ENCODE data around the gene TBC1D2B. TPM values are rescaled to one million over a fixed set of nuclear protein-coding genes. Genes with fewer than 3 reads are reported as not detected.
"Not testable (repeated sequence)": the region's sequence is repeated elsewhere in the genome, so short reads cannot be mapped to it uniquely, and the experiment has no call there.

Gene TBC1D2B
- total RNA-seq, 1 experiment from 2014 or later: 18.3 TPM

- no peak for TF ChIP-seq IRF1 (CRISPR knock-in tag; IDR thresholded peaks at IDR 0.05)
These were observed 102.8 kb downstream of the TBC1D2B start (continued) for GRCh38 chr15:77974416-77975331.

GRCh38 chr15:77974098-77974414 lies 103.5 kb downstream of the TBC1D2B start:
- ATAC-seq (no peak), DNase-seq (ENCODE audit: low spot score) (no peak)
- Mint-ChIP-seq H3K27ac (no peak overlapping the region), H3K9me3 (peaks cover 2% of the 10 kb centered on the region; the same call in 1 of the 2 replicates), H3K36me3 (no peaks in the 10 kb centered on the region), H3K4me1 (no peaks in the 10 kb centered on the region), H3K27me3 (ENCODE audit: low read depth) (peaks cover 3% of the 10 kb centered on the region; the same call in 1 of the 2 replicates), H3K4me3 (no peak overlapping the region)
- TF ChIP-seq SMAD4 (CRISPR knock-in tag; IDR thresholded peaks at IDR 0.05): no peak
- no peak for TF ChIP-seq HMGA2 (CRISPR knock-in tag; IDR thresholded peaks at IDR 0.05)
- no peak for TF ChIP-seq IRF1 (CRISPR knock-in tag; IDR thresholded peaks at IDR 0.05)
- no peak for TF ChIP-seq PRRX2 (CRISPR knock-in tag; IDR thresholded peaks at IDR 0.05)
- TF ChIP-seq JUN (CRISPR knock-in tag; IDR thresholded peaks at IDR 0.05): no peak
- no peak for TF ChIP-seq ERG (CRISPR knock-in tag; IDR thresholded peaks at IDR 0.05)
- TF ChIP-seq E2F5 (CRISPR knock-in tag; IDR thresholded peaks at IDR 0.05): no peak
- no peak for TF ChIP-seq TEAD1 (CRISPR knock-in tag; IDR thresholded peaks at IDR 0.05)
- no peak for TF ChIP-seq RELA (CRISPR knock-in tag; IDR thresholded peaks at IDR 0.05; ENCODE audit: borderline replicate concordance)
- no peak for TF ChIP-seq PRDM15 (CRISPR knock-in tag; IDR thresholded peaks at IDR 0.05)
- no peak for TF ChIP-seq SMAD3 (CRISPR knock-in tag; IDR thresholded peaks at IDR 0.05; ENCODE audit: borderline replicate concordance)
- no peak for TF ChIP-seq EMX1 (CRISPR knock-in tag; IDR thresholded peaks at IDR 0.05)
- TF ChIP-seq NFE2L1 (CRISPR knock-in tag; IDR thresholded peaks at IDR 0.05): no peak
- no peak for TF ChIP-seq NR1H2 (CRISPR knock-in tag; IDR thresholded peaks at IDR 0.05)
- ChIA-PET POLR2A (no interaction called here), CTCF (no interaction called here)

GRCh38 chr15:77973273-77974097 lies 104.0 kb downstream of the TBC1D2B start:
- not testable (repeated sequence) for DNase-seq (ENCODE audit: low spot score); ATAC-seq

GRCh38 chr15:77972706-77973105 lies 104.8 kb downstream of the TBC1D2B start:
- H3K27me3 Mint-ChIP-seq (ENCODE audit: low read depth); H3K9me3 Mint-ChIP-seq; H3K4me3 Mint-ChIP-seq; H3K27ac Mint-ChIP-seq; DNase-seq (ENCODE audit: low spot score); H3K4me1 Mint-ChIP-seq; CTCF ChIA-PET; H3K36me3 Mint-ChIP-seq; ATAC-seq; POLR2A ChIA-PET: not testable (repeated sequence)

More at GRCh38 chr15:77973273-77974097, 104.0 kb downstream of the TBC1D2B start:
- H3K27me3 Mint-ChIP-seq (ENCODE audit: low read depth); H3K4me3 Mint-ChIP-seq; H3K27ac Mint-ChIP-seq; H3K36me3 Mint-ChIP-seq; H3K9me3 Mint-ChIP-seq; H3K4me1 Mint-ChIP-seq; POLR2A ChIA-PET; CTCF ChIA-PET: not testable (repeated sequence)

- H3K27ac Mint-ChIP-seq; ATAC-seq; DNase-seq (ENCODE audit: low spot score); H3K27me3 Mint-ChIP-seq (ENCODE audit: low read depth); CTCF ChIA-PET; POLR2A ChIA-PET; H3K4me3 Mint-ChIP-seq; H3K36me3 Mint-ChIP-seq; H3K4me1 Mint-ChIP-seq; H3K9me3 Mint-ChIP-seq: not testable (repeated sequence)
These were observed 105.6 kb downstream of the TBC1D2B start for GRCh38 chr15:77971875-77972274.

GRCh38 chr15:77970813-77971360 lies 106.6 kb downstream of the TBC1D2B start:
- H3K36me3 Mint-ChIP-seq; CTCF ChIA-PET; DNase-seq (ENCODE audit: low spot score); H3K4me3 Mint-ChIP-seq; H3K9me3 Mint-ChIP-seq; H3K27me3 Mint-ChIP-seq (ENCODE audit: low read depth); H3K4me1 Mint-ChIP-seq; H3K27ac Mint-ChIP-seq; ATAC-seq; POLR2A ChIA-PET: not testable (repeated sequence)

Data from WTC11 (cell line).